Heart left ventricle (tissue), 13 donors: ENCODE results near the gene MLKL.

Source experiments
- POLR2A ChIP-seq, 2 donors: fragments of 450-650 bp; IDR thresholded peaks; one replicate each; pipeline ENCODE4 v1.6.1; 2017; ENCODE audit warnings: antibody characterized with exemption in 2 of 2, mild to moderate bottlenecking in 2 of 2, moderate library complexity in 2 of 2
- TF ChIP-seq, protein P1 (sequence below), 12 donors: fragments of 200-600 bp; sonication (generic) in 4 of 12; IDR thresholded peaks; one replicate each; pipeline versions ENCODE4 v1.5.0 to v1.8.0; 2018 to 2022; ENCODE audit warnings: antibody characterized with exemption in 12 of 12, mild to moderate bottlenecking in 5 of 12
- donor health status: ischemic (EF 13 %, LVEDD 7.1; RV severe dilation, severe dysfunction).
- donor health status: DM: no; HTN: yes; CAD: no.
- donor health status: DM: no; HTN: no; CAD: no.
- donor health status: ischemic (EF 25% LVEDD 6.9; RV normal size, moderate dysfunction).
- donor health status: ischemic (EF 25% LVEDD 5.7; RV mildly dilated, moderate dysfunction).
- donor health status: ischemic (EF 35%, LVEDD 5.7; RV mildly dilated, moderate dysfunction).
- donor health status: nonischemic (EF 11% LVEDD 7.7; RV severe dilation, severe dysfunction).
- donor health status: DM: yes; HTN: yes; CAD: no.
- donor health status: PGD.
- donor health status: ischemic (EF 29% LVEDD 5.4; RV normal size, mild dysfunction).
- donor health status: nonischemic (EF 23%, LVEDD 6.1; RV moderate dilation, normal function).

DNA sequence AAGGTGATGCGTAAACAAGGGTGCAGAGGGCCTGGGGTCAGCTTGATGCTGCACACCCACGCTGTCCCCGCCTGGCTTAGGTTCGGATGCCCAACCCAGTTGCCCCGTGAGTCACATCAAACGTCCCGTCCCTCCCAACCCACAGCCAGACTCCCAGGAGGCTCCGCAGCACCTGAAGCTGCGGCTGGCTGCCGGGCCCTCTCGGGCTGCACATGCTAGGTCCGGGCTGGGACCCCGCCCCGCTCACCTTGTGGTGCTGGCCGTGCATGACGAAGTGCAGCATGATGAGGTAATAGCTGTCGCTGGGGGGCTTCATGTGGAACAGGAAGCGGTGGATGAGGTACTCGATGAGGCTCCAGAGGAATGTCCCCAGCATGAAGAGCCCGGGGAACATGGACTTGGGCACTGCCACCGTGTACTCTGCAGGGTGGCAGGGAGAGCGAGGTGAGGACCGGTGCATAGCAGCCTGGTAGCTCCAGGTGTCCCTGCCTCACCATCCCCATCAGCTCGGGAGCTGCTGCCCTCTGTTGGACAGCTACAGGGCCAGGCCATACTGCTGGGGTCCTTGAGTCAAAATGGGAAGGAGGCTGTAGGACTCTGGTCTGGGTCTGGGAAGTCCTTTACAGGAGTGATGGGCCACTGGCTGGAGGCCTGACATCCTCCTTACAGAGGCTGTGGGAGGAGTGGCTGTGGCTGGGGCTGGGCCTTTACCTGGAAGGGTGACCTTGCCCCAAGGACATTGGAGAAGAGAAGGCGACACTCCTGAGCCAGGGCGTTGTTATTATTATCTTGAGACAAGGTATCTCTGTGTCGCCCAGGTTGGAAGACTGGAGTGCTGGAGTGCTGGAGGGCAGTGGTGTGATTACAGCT, 18.3 kb upstream of the MLKL start:
- TF ChIP-seq, protein P1, sequence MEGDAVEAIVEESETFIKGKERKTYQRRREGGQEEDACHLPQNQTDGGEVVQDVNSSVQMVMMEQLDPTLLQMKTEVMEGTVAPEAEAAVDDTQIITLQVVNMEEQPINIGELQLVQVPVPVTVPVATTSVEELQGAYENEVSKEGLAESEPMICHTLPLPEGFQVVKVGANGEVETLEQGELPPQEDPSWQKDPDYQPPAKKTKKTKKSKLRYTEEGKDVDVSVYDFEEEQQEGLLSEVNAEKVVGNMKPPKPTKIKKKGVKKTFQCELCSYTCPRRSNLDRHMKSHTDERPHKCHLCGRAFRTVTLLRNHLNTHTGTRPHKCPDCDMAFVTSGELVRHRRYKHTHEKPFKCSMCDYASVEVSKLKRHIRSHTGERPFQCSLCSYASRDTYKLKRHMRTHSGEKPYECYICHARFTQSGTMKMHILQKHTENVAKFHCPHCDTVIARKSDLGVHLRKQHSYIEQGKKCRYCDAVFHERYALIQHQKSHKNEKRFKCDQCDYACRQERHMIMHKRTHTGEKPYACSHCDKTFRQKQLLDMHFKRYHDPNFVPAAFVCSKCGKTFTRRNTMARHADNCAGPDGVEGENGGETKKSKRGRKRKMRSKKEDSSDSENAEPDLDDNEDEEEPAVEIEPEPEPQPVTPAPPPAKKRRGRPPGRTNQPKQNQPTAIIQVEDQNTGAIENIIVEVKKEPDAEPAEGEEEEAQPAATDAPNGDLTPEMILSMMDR (IDR thresholded peaks at IDR 0.05): no peak
- TF ChIP-seq POLR2A (IDR thresholded peaks at IDR 0.05): no peak
